Measurements from ENCODE around the gene DNAJA3.

DNAJA3 gene

DNA sequence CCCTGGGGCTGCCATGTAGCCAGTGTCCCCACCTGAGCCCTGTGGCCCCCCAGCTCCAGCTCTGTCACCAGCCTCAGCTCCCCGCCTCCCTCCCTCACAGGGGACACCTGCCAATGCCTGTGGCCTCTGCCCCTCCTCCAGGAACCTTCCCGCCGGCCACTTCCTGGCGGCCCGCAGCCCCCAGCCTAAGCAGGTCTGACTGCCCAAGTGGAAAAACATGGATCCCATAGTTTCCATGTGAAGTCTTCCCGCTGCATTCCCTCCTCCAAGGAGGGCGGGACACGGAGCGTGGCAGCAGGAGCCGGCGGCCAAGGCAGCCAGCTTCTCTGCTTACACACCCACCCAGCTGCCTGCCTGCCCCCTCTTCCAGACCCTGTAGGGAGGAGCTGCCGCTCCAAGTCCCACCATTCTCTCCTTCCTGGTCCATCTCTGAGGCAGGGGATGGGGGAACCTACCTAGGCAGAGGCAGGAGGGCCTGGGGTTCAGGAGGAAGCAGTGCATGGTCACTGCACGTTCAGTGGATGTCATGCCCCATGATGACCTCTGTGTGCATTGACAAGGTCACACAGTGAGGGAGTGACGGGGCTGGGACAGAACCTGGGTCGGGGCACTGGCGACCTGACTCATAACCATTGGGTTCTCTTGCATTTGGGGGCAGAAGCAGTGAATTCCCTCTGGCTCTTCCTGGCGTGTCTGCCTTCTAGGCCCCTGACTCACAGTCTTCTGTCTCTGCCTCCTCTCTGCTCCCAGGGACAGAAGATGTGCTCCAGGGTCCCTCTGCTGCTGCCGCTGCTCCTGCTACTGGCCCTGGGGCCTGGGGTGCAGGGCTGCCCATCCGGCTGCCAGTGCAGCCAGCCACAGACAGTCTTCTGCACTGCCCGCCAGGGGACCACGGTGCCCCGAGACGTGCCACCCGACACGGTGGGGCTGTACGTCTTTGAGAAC is 45.3 kb upstream of the DNAJA3 start:
- H3K4me3 ChIP-seq (ENCODE audit: low read length): no peak overlapping the region
- TF ChIP-seq, protein P1, sequence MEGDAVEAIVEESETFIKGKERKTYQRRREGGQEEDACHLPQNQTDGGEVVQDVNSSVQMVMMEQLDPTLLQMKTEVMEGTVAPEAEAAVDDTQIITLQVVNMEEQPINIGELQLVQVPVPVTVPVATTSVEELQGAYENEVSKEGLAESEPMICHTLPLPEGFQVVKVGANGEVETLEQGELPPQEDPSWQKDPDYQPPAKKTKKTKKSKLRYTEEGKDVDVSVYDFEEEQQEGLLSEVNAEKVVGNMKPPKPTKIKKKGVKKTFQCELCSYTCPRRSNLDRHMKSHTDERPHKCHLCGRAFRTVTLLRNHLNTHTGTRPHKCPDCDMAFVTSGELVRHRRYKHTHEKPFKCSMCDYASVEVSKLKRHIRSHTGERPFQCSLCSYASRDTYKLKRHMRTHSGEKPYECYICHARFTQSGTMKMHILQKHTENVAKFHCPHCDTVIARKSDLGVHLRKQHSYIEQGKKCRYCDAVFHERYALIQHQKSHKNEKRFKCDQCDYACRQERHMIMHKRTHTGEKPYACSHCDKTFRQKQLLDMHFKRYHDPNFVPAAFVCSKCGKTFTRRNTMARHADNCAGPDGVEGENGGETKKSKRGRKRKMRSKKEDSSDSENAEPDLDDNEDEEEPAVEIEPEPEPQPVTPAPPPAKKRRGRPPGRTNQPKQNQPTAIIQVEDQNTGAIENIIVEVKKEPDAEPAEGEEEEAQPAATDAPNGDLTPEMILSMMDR (IDR thresholded peaks at IDR 0.05; ENCODE audit: low read depth, low read length): no peak
- no peaks in the 10 kb centered on the region for H3K27me3 ChIP-seq (ENCODE audit: low read depth, low read length)
- H2AFZ ChIP-seq (ENCODE audit: low read depth, low read length): no peak overlapping the region
- H3K36me3 ChIP-seq (replicated peaks; ENCODE audit: low read depth, low read length): no peaks in the 10 kb centered on the region
- no peak overlapping the region for H3K27ac ChIP-seq (ENCODE audit: low read length)
- H3K9ac ChIP-seq (ENCODE audit: low read length): no peak overlapping the region
- no peaks in the 10 kb centered on the region for H3K79me2 ChIP-seq (ENCODE audit: low read length)
- no peaks in the 10 kb centered on the region for H3K9me3 ChIP-seq (ENCODE audit: insufficient read depth, low read length)
- no peak overlapping the region for H3K4me2 ChIP-seq (ENCODE audit: low read length)
- H4K20me1 ChIP-seq (ENCODE audit: insufficient read depth, low read length): no peaks in the 10 kb centered on the region
- no peaks in the 10 kb centered on the region for H3K4me1 ChIP-seq (ENCODE audit: low read length)

- H3K79me2 ChIP-seq (ENCODE audit: low read length): no peaks in the 10 kb centered on the region
- H3K27ac ChIP-seq (ENCODE audit: low read length): no peak overlapping the region
- no peaks in the 10 kb centered on the region for H4K20me1 ChIP-seq (ENCODE audit: insufficient read depth, low read length)
- H3K36me3 ChIP-seq (replicated peaks; ENCODE audit: low read depth, low read length): no peaks in the 10 kb centered on the region
- no peaks in the 10 kb centered on the region for H3K9me3 ChIP-seq (ENCODE audit: insufficient read depth, low read length)
- H3K27me3 ChIP-seq (ENCODE audit: low read depth, low read length): no peaks in the 10 kb centered on the region
- no peak overlapping the region for H3K4me3 ChIP-seq (ENCODE audit: low read length)
- no peak overlapping the region for H3K9ac ChIP-seq (ENCODE audit: low read length)
- TF ChIP-seq, protein P1 (IDR thresholded peaks at IDR 0.05; ENCODE audit: low read depth, low read length): no peak
- TF ChIP-seq EZH2phosphoT487 (IDR thresholded peaks at IDR 0.05; ENCODE audit: low read depth): no peak
- no peak overlapping the region for H3K4me2 ChIP-seq (ENCODE audit: low read length)
- no peaks in the 10 kb centered on the region for H3K4me1 ChIP-seq (ENCODE audit: low read length)
- no peak overlapping the region for H2AFZ ChIP-seq (ENCODE audit: low read depth, low read length)
Measured at GRCh38 chr16:4381072-4381934, 44.4 kb upstream of the DNAJA3 start.

GRCh38 chr16:4381935-4382794 is 43.5 kb upstream of the DNAJA3 start:
- Histone ChIP-seq H3K79me2 (ENCODE audit: low read length) (no peaks in the 10 kb centered on the region), H3K4me1 (ENCODE audit: low read length) (no peaks in the 10 kb centered on the region), H3K27ac (ENCODE audit: low read length) (no peak overlapping the region), H3K4me3 (ENCODE audit: low read length) (no peak overlapping the region), H3K27me3 (ENCODE audit: low read depth, low read length) (no peaks in the 10 kb centered on the region), H3K9me3 (ENCODE audit: insufficient read depth, low read length) (no peaks in the 10 kb centered on the region), H3K9ac (ENCODE audit: low read length) (no peak overlapping the region), H2AFZ (ENCODE audit: low read depth, low read length) (no peak overlapping the region), H3K36me3 (replicated peaks; ENCODE audit: low read depth, low read length) (no peaks in the 10 kb centered on the region), H3K4me2 (ENCODE audit: low read length) (no peak overlapping the region), H4K20me1 (ENCODE audit: insufficient read depth, low read length) (no peaks in the 10 kb centered on the region)
- TF ChIP-seq EZH2phosphoT487 (IDR thresholded peaks at IDR 0.05; ENCODE audit: low read depth): no peak
- TF ChIP-seq, protein P1 (IDR thresholded peaks at IDR 0.05; ENCODE audit: low read depth, low read length): no peak
